HK-2 (cell line): Measurements from ENCODE around the gene NOS1AP.

Experiments
- DNase-seq: peaks from one replicate; pipeline ENCODE4 v3.0.0-alpha.2; 2018; ENCODE audit not compliant: unreplicated experiment

The NOS1AP gene

GRCh38 chr1:162138112-162138511 lies 68.6 kb downstream of the NOS1AP start:
- no peak for DNase-seq

GRCh38 chr1:162138599-162139181 lies 69.2 kb downstream of the NOS1AP start:
- no peak for DNase-seq

GRCh38 chr1:162139211-162139610 lies 69.7 kb downstream of the NOS1AP start:
- no peak for DNase-seq

GRCh38 chr1:162141281-162142054 lies 72.0 kb downstream of the NOS1AP start:
- no peak for DNase-seq

- no peak for DNase-seq
These were observed 73.5 kb downstream of the NOS1AP start for GRCh38 chr1:162142968-162143367.

- DNase-seq, result no peak
These were observed 74.8 kb downstream of the NOS1AP start for GRCh38 chr1:162144268-162144667.

GRCh38 chr1:162144853-162145252 lies 75.4 kb downstream of the NOS1AP start:
- no peak for DNase-seq

GRCh38 chr1:162145280-162145965 lies 75.9 kb downstream of the NOS1AP start:
- no peak for DNase-seq

- no peak for DNase-seq
These were observed 76.6 kb downstream of the NOS1AP start for GRCh38 chr1:162145966-162146696.

GRCh38 chr1:162147760-162148159 lies 78.3 kb downstream of the NOS1AP start:
- DNase-seq, result no peak

- no peak for DNase-seq
These were observed 80.6 kb downstream of the NOS1AP start for GRCh38 chr1:162150112-162150511.

- DNase-seq, result no peak
These were observed 82.7 kb downstream of the NOS1AP start for GRCh38 chr1:162151900-162152829.

GRCh38 chr1:162153374-162153773 lies 83.9 kb downstream of the NOS1AP start:
- DNase-seq, result no peak

GRCh38 chr1:162157469-162157868 lies 88.0 kb downstream of the NOS1AP start:
- DNase-seq, result no peak

GRCh38 chr1:162158624-162159271 lies 89.3 kb downstream of the NOS1AP start:
- no peak for DNase-seq

GRCh38 chr1:162159515-162159914 lies 90.0 kb downstream of the NOS1AP start:
- DNase-seq, result no peak

GRCh38 chr1:162161916-162162550 lies 92.5 kb downstream of the NOS1AP start:
- DNase-seq, result no peak

- DNase-seq, result no peak
These were observed 96.0 kb downstream of the NOS1AP start for GRCh38 chr1:162165528-162165927.

- no peak for DNase-seq
These were observed 97.6 kb downstream of the NOS1AP start for GRCh38 chr1:162166917-162167615.

GRCh38 chr1:162168261-162168660 lies 98.8 kb downstream of the NOS1AP start:
- DNase-seq, result no peak
